ENCODE measurements around the gene GRID2IP. TPM values are rescaled to one million over a fixed set of nuclear protein-coding genes. Genes with fewer than 3 reads are reported as not detected.

Gene GRID2IP
- total RNA-seq, 1 experiment from 2014 or later = 3.0 TPM

- Mint-ChIP-seq H3K27ac (no peak overlapping the region), H3K27me3 (ENCODE audit: low read depth) (no peaks in the 10 kb centered on the region; the same call in 1 of the 2 replicates), H3K9me3 (no peaks in the 10 kb centered on the region), H3K4me3 (no peak overlapping the region), H3K36me3 (no peaks in the 10 kb centered on the region), H3K4me1 (peaks cover 4% of the 10 kb centered on the region)
- DNase-seq (ENCODE audit: low spot score) = no peak
- POLR2A ChIA-PET = no interaction called here
- ATAC-seq = no peak
- CTCF ChIA-PET = interaction anchor here (0.7 to 3.2 kb wide), 2 partner anchors 10 to 13 kb away, joined by 3 to 16 read pairs; no protein-coding TSS in a partner anchor
- TF ChIP-seq ZNF138 (CRISPR knock-in tag; conservative IDR thresholded peaks at IDR 0.05) (no peak), ZNF219 (CRISPR knock-in tag; IDR thresholded peaks at IDR 0.05; ENCODE audit: borderline replicate concordance) (no peak), CREM (CRISPR knock-in tag; IDR thresholded peaks at IDR 0.05) (no peak), ZNF423 (CRISPR knock-in tag; IDR thresholded peaks at IDR 0.05) (no peak), ZNF416 (CRISPR knock-in tag; IDR thresholded peaks at IDR 0.05) (no peak), MYBL2 (CRISPR knock-in tag; IDR thresholded peaks at IDR 0.05) (no peak), OVOL2 (CRISPR knock-in tag; IDR thresholded peaks at IDR 0.05; ENCODE audit: borderline replicate concordance) (no peak), EMX1 (CRISPR knock-in tag; IDR thresholded peaks at IDR 0.05) (no peak), RELA (CRISPR knock-in tag; IDR thresholded peaks at IDR 0.05; ENCODE audit: borderline replicate concordance) (no peak)
- TF ChIP-seq, protein P1, sequence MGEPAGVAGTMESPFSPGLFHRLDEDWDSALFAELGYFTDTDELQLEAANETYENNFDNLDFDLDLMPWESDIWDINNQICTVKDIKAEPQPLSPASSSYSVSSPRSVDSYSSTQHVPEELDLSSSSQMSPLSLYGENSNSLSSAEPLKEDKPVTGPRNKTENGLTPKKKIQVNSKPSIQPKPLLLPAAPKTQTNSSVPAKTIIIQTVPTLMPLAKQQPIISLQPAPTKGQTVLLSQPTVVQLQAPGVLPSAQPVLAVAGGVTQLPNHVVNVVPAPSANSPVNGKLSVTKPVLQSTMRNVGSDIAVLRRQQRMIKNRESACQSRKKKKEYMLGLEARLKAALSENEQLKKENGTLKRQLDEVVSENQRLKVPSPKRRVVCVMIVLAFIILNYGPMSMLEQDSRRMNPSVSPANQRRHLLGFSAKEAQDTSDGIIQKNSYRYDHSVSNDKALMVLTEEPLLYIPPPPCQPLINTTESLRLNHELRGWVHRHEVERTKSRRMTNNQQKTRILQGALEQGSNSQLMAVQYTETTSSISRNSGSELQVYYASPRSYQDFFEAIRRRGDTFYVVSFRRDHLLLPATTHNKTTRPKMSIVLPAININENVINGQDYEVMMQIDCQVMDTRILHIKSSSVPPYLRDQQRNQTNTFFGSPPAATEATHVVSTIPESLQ (CRISPR knock-in tag; IDR thresholded peaks at IDR 0.05) = no peak
- TF ChIP-seq, protein P2, sequence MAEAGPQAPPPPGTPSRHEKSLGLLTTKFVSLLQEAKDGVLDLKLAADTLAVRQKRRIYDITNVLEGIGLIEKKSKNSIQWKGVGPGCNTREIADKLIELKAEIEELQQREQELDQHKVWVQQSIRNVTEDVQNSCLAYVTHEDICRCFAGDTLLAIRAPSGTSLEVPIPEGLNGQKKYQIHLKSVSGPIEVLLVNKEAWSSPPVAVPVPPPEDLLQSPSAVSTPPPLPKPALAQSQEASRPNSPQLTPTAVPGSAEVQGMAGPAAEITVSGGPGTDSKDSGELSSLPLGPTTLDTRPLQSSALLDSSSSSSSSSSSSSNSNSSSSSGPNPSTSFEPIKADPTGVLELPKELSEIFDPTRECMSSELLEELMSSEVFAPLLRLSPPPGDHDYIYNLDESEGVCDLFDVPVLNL (CRISPR knock-in tag; IDR thresholded peaks at IDR 0.05; ENCODE audit: borderline replicate concordance, low read depth) = no peak
- TF ChIP-seq, protein P3, sequence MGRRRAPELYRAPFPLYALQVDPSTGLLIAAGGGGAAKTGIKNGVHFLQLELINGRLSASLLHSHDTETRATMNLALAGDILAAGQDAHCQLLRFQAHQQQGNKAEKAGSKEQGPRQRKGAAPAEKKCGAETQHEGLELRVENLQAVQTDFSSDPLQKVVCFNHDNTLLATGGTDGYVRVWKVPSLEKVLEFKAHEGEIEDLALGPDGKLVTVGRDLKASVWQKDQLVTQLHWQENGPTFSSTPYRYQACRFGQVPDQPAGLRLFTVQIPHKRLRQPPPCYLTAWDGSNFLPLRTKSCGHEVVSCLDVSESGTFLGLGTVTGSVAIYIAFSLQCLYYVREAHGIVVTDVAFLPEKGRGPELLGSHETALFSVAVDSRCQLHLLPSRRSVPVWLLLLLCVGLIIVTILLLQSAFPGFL (CRISPR knock-in tag; IDR thresholded peaks at IDR 0.05; ENCODE audit: borderline replicate concordance) = no peak
Measured at GRCh38 chr7:6545398-6546126, 5.7 kb downstream of the GRID2IP start.

DNA sequence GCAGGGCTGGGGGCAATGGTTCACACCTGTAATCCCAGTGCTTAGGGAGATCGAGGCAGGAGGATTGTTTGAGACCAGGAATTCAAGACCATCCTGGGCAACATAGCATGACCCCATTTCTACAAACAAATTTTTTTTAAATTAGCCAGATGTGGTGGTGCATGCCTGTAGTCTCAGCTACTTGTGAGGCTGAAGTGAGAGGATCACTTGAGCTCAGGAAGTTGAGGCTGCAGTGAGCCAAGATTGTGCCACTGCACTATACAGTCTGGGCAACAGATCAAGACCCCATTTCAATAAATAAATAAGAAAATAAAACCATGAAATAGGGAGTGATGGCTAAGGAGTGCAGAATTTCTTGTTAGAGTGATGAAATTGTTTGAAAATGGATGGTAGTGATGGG, 8.9 kb downstream of the GRID2IP start:
- TF ChIP-seq ZNF121 (CRISPR knock-in tag; IDR thresholded peaks at IDR 0.05) = peak; percentile 69; the same call in 1 of the 2 replicates
- no peak for TF ChIP-seq ZMAT4 (CRISPR knock-in tag; IDR thresholded peaks at IDR 0.05)
- no peak for DNase-seq (ENCODE audit: low spot score)
- Mint-ChIP-seq H3K36me3 (no peaks in the 10 kb centered on the region), H3K4me3 (no peak overlapping the region), H3K9me3 (no peaks in the 10 kb centered on the region), H3K27me3 (ENCODE audit: low read depth) (peaks cover 9% of the 10 kb centered on the region), H3K4me1 (peaks cover 4% of the 10 kb centered on the region), H3K27ac (no peak overlapping the region)
- CTCF ChIA-PET = interaction anchor here (3.2 kb wide), 1 partner anchor 16 kb away, joined by 16 read pairs; no protein-coding TSS in a partner anchor
- POLR2A ChIA-PET = no interaction called here
- ATAC-seq = no peak

- ATAC-seq = peak; percentile 94
- Mint-ChIP-seq H3K27ac (no peak overlapping the region), H3K4me3 (peak overlapping the region; percentile 67), H3K36me3 (no peaks in the 10 kb centered on the region), H3K27me3 (ENCODE audit: low read depth) (peaks cover 55% of the 10 kb centered on the region), H3K9me3 (no peaks in the 10 kb centered on the region), H3K4me1 (peaks cover 3% of the 10 kb centered on the region)
- TF ChIP-seq PRDM15 (CRISPR knock-in tag; IDR thresholded peaks at IDR 0.05) (peak; percentile 88), TEAD1 (CRISPR knock-in tag; IDR thresholded peaks at IDR 0.05) (no peak), OVOL2 (CRISPR knock-in tag; IDR thresholded peaks at IDR 0.05; ENCODE audit: borderline replicate concordance) (no peak), ZNF317 (CRISPR knock-in tag; IDR thresholded peaks at IDR 0.05; ENCODE audit: borderline replicate concordance, low read depth) (no peak), ZNF423 (CRISPR knock-in tag; IDR thresholded peaks at IDR 0.05) (peak; percentile 63), ZNF263 (CRISPR knock-in tag; IDR thresholded peaks at IDR 0.05; ENCODE audit: low read depth) (peak; percentile 16; the same call in 1 of the 2 replicates)
- ChIA-PET CTCF (interaction anchor here (0.6 to 1.9 kb wide), 4 partner anchors 20 to 76 kb away, joined by 3 to 9 read pairs (median 8); partner anchors contain the start of gene INTS15), POLR2A (no interaction called here)
- DNase-seq (ENCODE audit: low spot score) = peak; percentile 87
Measured at GRCh38 chr7:6536262-6537260, 14.7 kb downstream of the GRID2IP start.

Measured in WTC11 (cell line).